ENCODE results near the gene PDE6H.

Gene PDE6H

DNA sequence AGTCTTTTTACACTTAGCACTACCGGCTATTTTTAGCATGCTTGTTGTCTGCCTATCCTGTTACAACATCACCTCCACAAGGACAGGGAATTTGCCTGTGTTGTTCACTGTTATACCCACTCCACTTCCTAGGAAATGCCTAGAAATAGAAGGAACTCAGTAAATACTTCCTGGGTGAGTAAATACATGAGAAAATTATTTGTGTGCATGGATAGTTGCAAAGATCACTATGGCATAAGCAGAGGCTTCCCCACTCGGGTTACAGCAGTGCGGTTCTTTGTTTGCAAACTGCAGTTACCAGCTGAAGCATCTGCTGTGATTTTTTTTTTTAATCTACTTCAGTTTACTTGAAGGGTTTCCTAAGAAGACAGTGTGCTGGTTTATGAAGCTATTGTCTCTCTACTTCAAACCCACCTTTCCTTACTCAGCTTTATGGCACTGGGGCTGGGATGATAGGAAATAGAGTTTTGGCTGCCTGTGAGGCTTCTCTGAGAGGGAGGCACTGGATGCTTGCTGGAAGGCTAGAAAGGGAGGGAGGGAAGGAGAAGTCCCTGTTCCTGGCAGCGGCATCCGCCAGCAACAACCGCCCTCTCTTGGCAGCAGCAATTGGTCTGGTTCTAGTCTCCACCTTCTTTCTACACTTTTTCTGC lies 29.0 kb downstream of the PDE6H start:
- DNase-seq = no peak
- ATAC-seq = no peak

DNA sequence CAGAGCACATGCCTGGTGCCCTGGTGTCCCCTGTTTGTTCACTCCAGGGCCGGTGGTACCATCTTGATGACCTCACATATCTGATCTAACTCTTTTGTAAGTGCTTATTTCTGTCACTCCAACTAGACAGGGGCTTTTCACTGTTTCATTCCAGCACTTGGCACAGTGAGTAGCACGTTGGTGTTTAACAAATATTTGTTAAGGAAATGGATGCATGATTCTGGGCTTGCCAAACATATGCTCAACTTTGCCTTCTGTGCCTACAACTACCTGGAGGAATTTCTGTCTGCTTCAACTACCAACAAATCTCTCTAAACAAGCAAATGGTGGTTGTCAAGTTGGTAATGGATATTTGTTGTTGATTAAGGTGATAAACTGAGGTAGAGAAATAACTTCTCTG lies 31.6 kb downstream of the PDE6H start:
- DNase-seq = no peak
- ATAC-seq = no peak

DNA sequence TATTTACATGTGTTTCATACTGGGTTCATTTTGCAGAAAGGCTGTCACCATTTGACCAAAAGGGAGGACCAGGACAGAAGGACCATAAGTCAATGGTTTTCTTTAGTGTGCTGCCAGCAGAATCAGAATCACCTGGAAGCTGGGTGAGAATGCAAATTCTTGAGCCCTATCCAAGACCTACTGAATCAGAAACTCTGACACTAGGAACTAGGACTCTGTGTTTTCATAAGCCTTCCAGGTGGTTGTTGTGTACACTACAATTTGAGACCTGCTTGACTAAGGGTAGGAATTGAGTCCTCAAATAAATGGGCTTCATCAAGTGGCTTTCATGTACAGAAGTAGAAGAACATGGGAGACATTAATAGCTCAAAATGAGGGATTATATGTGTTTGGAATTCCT lies 32.2 kb downstream of the PDE6H start:
- ATAC-seq (no peak), DNase-seq (no peak)

DNA sequence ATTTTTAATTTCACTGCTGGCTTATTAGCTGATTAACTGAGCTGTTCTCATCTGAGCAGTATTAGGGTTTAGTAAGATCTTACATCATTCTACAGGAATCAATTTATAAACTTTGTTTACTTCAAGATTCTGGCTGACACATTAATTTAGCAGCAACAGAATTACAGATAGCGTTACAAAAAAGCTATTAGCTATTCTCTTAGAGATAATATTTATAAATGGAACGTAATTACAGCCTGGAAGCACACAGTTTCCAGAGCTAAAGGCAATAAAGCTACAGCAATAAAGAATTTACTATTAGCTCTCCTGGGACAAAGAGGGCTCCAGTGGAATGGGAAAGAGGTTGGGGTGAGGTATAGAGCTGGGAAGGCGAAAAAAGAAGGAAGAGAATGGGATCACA lies 34.7 kb downstream of the PDE6H start:
- ATAC-seq (no peak), DNase-seq (no peak)

DNA sequence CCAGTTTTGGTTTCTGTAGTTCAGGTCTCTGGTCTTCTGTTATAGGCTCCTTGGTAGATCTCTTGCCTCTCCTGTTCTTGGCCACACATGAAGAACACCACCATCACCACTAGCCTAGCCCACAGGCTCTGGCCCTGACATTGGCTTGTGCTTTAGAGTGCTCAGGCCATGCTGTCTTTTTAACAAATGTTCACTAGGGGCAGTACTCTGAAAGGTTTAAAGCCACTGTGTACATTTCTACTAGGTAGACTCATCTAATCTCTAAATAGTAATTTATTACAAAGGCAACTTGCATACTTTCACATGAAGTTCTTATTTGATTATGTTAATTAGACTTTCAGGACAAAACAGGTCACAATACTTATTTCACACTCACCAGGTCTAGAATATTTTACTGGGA lies 38.3 kb downstream of the PDE6H start:
- no peak for DNase-seq
- no peak for ATAC-seq

DNA sequence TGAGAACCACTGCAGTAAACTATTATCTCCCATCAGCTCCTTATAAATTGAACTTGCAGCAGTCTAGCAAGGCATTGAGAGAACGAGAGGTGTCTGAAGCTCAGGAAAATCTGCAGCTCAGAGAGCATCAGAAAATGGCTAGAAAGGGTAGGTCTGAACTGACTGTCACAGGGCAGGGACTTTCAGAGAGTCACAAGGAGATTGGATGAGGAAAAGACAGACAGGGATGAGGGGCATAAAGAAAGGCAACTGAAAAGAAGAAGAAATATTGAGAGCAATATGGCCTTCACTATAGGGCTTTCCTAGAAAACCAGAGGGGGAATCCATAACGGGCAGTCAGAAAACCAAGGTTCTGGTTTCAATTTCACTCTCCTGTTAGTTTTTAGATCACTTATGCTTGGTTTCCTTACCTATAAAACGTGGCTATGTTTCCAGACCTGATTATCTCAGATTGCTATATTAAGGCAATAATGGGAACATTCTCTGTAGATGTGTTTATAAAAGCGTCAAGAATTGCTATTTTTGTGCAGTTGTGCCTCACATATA lies 40.9 kb downstream of the PDE6H start:
- no peak for ATAC-seq

DNA sequence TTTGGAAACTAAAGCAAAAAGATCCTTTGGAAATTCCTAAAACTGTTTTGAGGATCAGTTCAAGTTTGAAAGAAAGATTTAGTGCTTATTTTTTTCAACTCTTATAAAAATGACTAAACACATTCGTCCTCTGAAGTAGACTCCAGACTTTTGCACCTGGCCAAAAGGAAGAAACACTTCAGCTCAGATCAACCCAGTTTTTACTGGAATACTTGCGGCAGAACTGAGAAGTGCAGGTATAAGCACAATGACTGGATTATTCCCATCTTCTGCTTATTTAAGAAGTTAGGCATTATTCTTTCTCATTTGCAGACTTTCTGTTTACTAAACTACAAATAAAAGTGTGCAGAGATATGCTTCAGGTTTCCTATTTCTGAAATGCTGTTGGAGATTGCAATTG lies 41.9 kb downstream of the PDE6H start:
- ATAC-seq (no peak), DNase-seq (no peak)

More for the DNA sequence above, 40.9 kb downstream of the PDE6H start:
- no peak for DNase-seq

DNA sequence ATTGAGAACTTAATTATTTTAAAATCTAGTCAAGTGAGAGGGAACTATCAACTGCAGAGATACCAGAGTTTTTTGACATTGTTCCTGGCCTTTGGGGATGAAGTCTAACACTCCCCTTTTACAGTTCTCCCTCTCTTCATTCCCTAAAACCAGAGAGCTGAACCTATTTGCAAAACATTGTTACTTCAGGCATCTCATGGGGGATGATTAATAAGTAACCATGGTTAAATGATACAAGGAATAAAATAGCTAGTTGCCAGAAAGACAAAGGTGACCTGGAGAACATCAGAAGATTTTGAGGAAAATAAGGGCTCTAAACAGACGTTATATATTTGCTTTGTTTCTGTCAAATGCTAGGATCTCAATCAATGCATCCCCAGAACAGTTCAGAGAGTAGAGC lies 42.3 kb downstream of the PDE6H start:
- DNase-seq (no peak), ATAC-seq (no peak)

DNA sequence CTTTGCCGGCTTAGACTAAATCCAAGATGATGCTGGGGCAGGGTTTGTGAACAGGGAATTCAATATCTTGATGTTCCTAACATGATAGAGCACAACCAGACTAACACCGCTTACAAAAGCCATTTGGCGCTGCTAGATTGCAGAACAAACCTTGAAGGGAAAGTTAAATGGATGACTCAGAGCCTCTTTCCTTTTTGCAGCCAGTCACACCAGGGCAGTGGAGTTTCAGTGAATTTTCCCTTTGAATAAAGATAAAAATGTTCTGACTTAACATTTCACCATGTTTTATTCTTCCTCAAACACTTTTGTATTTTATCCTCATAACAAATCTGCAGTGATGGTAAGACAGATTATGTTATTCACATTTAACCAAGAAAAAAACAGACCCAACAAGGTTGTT lies 47.3 kb downstream of the PDE6H start:
- DNase-seq (no peak), ATAC-seq (no peak)
